Panc1 (cell line): ENCODE results near the gene WFDC12.

Experiments
- POLR2AphosphoS5 ChIP-seq: IDR thresholded peaks from 2 replicates; pipeline ENCODE4 v1.6.1; 2012; ENCODE audit warnings: mild to moderate bottlenecking, low read depth, low read length, moderate library complexity
- TCF7L2 ChIP-seq: IDR thresholded peaks from 2 replicates; pipeline ENCODE4 v1.6.1; 2011; ENCODE audit warnings: mild to moderate bottlenecking, low read depth, low read length, inconsistent platforms
- TF ChIP-seq, protein P1 (sequence below): fragments of 450-650 bp; IDR thresholded peaks from 2 replicates; pipeline ENCODE4 v1.5.1; 2017; ENCODE audit warnings: mild to moderate bottlenecking
- TF ChIP-seq, protein P2 (sequence below), 2 experiments: IDR thresholded peaks; 2 replicates each; pipeline ENCODE4 v1.6.1; 2011 to 2012; ENCODE audit warnings: low read depth in 2 of 2, control low read depth in 1 of 2, low read length in 1 of 2, mild to moderate bottlenecking in 1 of 2, moderate library complexity in 1 of 2; ENCODE audit not compliant: insufficient read depth in 1 of 2

DNA sequence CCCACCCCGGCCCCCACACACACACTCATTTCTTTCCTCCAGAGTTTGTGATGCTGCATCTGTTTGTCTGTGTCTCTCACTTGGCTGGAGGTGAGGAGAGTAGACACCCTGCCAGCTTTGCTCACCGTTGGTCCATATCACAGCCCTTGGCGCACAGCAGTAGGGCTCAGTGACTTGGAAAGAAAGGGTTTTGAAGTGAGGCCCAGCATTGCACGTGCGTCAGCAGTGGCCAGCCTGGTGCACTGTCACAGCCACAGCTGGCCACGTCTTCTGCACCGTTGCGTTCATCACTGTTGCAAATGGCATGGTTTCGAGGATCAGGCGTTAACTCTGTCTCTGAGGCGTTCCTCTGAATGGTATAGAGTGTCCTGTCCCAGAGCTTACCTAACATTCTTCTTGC lies 13.0 kb downstream of the WFDC12 start:
- TF ChIP-seq POLR2AphosphoS5 (no peak), TCF7L2 (no peak)
- TF ChIP-seq, protein P1, sequence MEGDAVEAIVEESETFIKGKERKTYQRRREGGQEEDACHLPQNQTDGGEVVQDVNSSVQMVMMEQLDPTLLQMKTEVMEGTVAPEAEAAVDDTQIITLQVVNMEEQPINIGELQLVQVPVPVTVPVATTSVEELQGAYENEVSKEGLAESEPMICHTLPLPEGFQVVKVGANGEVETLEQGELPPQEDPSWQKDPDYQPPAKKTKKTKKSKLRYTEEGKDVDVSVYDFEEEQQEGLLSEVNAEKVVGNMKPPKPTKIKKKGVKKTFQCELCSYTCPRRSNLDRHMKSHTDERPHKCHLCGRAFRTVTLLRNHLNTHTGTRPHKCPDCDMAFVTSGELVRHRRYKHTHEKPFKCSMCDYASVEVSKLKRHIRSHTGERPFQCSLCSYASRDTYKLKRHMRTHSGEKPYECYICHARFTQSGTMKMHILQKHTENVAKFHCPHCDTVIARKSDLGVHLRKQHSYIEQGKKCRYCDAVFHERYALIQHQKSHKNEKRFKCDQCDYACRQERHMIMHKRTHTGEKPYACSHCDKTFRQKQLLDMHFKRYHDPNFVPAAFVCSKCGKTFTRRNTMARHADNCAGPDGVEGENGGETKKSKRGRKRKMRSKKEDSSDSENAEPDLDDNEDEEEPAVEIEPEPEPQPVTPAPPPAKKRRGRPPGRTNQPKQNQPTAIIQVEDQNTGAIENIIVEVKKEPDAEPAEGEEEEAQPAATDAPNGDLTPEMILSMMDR: no peak
- TF ChIP-seq, protein P2, sequence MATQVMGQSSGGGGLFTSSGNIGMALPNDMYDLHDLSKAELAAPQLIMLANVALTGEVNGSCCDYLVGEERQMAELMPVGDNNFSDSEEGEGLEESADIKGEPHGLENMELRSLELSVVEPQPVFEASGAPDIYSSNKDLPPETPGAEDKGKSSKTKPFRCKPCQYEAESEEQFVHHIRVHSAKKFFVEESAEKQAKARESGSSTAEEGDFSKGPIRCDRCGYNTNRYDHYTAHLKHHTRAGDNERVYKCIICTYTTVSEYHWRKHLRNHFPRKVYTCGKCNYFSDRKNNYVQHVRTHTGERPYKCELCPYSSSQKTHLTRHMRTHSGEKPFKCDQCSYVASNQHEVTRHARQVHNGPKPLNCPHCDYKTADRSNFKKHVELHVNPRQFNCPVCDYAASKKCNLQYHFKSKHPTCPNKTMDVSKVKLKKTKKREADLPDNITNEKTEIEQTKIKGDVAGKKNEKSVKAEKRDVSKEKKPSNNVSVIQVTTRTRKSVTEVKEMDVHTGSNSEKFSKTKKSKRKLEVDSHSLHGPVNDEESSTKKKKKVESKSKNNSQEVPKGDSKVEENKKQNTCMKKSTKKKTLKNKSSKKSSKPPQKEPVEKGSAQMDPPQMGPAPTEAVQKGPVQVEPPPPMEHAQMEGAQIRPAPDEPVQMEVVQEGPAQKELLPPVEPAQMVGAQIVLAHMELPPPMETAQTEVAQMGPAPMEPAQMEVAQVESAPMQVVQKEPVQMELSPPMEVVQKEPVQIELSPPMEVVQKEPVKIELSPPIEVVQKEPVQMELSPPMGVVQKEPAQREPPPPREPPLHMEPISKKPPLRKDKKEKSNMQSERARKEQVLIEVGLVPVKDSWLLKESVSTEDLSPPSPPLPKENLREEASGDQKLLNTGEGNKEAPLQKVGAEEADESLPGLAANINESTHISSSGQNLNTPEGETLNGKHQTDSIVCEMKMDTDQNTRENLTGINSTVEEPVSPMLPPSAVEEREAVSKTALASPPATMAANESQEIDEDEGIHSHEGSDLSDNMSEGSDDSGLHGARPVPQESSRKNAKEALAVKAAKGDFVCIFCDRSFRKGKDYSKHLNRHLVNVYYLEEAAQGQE (IDR thresholded peaks at IDR 0.05; ENCODE audit: insufficient read depth in 1 of 2, low read depth in 2 of 2, low read length in 1 of 2): no peak
